Right lobe of liver (tissue), 6 donors: ENCODE data around the gene CSNK1G2. TPM values are rescaled to one million over a fixed set of nuclear protein-coding genes. Genes with fewer than 3 reads are reported as not detected.
"Not testable (repeated sequence)": the region's sequence is repeated elsewhere in the genome, so short reads cannot be mapped to it uniquely, and the experiment has no call there.

Experiments
- ATAC-seq, 4 donors: fragments of 200-7000 bp; cut with Tn5 transposase; one replicate each; pipeline ENCODE4 v1.9.1; 2020; ENCODE audit warnings: mild to moderate bottlenecking in 4 of 4, moderate library complexity in 4 of 4
- DNase-seq, 3 donors: peaks; one replicate each; pipeline ENCODE4 v3.0.0-alpha.2; 2020
- H3K27ac ChIP-seq, 3 donors: fragments of 200-600 bp; one replicate each; pipeline ENCODE4 v1.8.0; 2022
- H3K27me3 ChIP-seq, 2 donors: fragments of 200-600 bp; one replicate each; pipeline ENCODE4 v1.8.0; 2022
- H3K36me3 ChIP-seq, 4 donors: fragments of 200-600 bp; sonication (generic) in 1 of 4; one replicate each; pipeline versions ENCODE4 v1.5.1 to v1.8.0; 2017 to 2022; ENCODE audit warnings: control low read depth in 1 of 4
- H3K4me1 ChIP-seq, 4 donors: fragments of 200-600 bp; sonication (generic) in 1 of 4; one replicate each; pipeline versions ENCODE4 v1.5.1 to v1.8.0; 2017 to 2022; ENCODE audit warnings: control low read depth in 1 of 4
- H3K4me3 ChIP-seq, 3 donors: fragments of 200-600 bp; one replicate each; pipeline ENCODE4 v1.8.0; 2022
- H3K9me3 ChIP-seq, 4 donors: fragments of 200-600 bp; sonication (generic) in 1 of 4; one replicate each; pipeline versions ENCODE4 v1.5.1 to v1.8.0; 2017 to 2022; ENCODE audit warnings: control low read depth in 1 of 4
- CTCF ChIP-seq, 4 donors: fragments of 200-600 bp in 3 of 4; fragments of 450-650 bp in 1 of 4; IDR thresholded peaks; one replicate each; pipeline versions ENCODE4 v1.5.1 to v1.8.0; 2016 to 2022; ENCODE audit warnings: antibody characterized with exemption in 4 of 4, mild to moderate bottlenecking in 2 of 4
- POLR2A ChIP-seq: fragments of 450-650 bp; IDR thresholded peaks from one replicate; pipeline ENCODE4 v1.6.1; 2017; ENCODE audit warnings: antibody characterized with exemption, mild to moderate bottlenecking
- WGBS: methylation state at CpG from one replicate; pipeline ENCODE4 v1.1.6; 2018; ENCODE audit warnings: low coverage, low lambda C conversion rate; ENCODE audit not compliant: insufficient coverage; ENCODE audit errors: missing lambda C conversion rate; 5-methylcytosine and 5-hydroxymethylcytosine counted together
- intact Hi-C, 2 donors: fragments of 100-400 bp; cut with DNase I; formaldehyde crosslinking; loops; one replicate each; pipeline versions ENCODE4 v1.11.2 to v1.14.1; 2022
- total RNA-seq, 6 experiments: library from RNA; depleted of rRNA in 2 of 6; stranded (reverse); fragments of >200 nt in 2 of 6; fragmentation: NEBNext Ultra II Directional in 3 of 6; extraction: Animal tissue kit (Norgen Biotek cat#: 25700) in 3 of 6; gene quantifications; one replicate each; pipeline versions ENCODE4 v1.1.0 to v1.2.4, GENCODE V29; 2016 to 2023
- donor health status: DM: no; HTN: yes; CAD: no.
- donor health status: DM: no; HTN: no; CAD: no.
- donor health status: DM: no; HTN: no; CAD: no.
- donor health status: DM: no; HTN: yes; CAD: no.
- donor health status: DM: no; HTN: yes; CAD: no.

Gene CSNK1G2
- total RNA-seq, 6 experiments from 2014 or later = 14.4 to 35.2 (median 22.6) TPM

- intact Hi-C loops = no loop called here
- TF ChIP-seq POLR2A = no peak
- TF ChIP-seq CTCF (IDR thresholded peaks at IDR 0.05) = no peak
- ATAC-seq (peak in 3 of 4 donors; percentile 4 to 15 (median 7)), DNase-seq (peak in 2 of 3 donors; percentile 49 to 54)
- no peak overlapping the region for H3K27ac ChIP-seq
- H3K4me3 ChIP-seq = no peak overlapping the region
- H3K27me3 ChIP-seq = no peaks in the 10 kb centered on the region
- H3K36me3 ChIP-seq = peaks cover 0 to 47% (median 21%) of the 10 kb centered on the region in 4 donors
- 90% methylated on average over 10 of the region's 42 CpGs for WGBS
- no peaks in the 10 kb centered on the region for H3K9me3 ChIP-seq
- no peaks in the 10 kb centered on the region for H3K4me1 ChIP-seq
Measured at GRCh38 chr19:1987197-1988187, 46.5 kb downstream of the CSNK1G2 start.

- not testable (repeated sequence) for DNase-seq
Measured at GRCh38 chr19:1988464-1988863, 47.5 kb downstream of the CSNK1G2 start.

GRCh38 chr19:1989513-1990229, 48.7 kb downstream of the CSNK1G2 start:
- Histone ChIP-seq H3K27ac (no peak overlapping the region), H3K9me3 (no peaks in the 10 kb centered on the region), H3K36me3 (peaks cover 0 to 47% (median 20%) of the 10 kb centered on the region in 4 donors), H3K27me3 (no peaks in the 10 kb centered on the region), H3K4me1 (no peaks in the 10 kb centered on the region), H3K4me3 (no peak overlapping the region)
- no CpG with 5 or more reads among the region's 40 CpGs for WGBS
- DNase-seq (peak in 1 of 3 donors; percentile 51), ATAC-seq (no peak)
- TF ChIP-seq POLR2A (no peak), CTCF (IDR thresholded peaks at IDR 0.05) (no peak)
- intact Hi-C loops = no loop called here

More at GRCh38 chr19:1988464-1988863, 47.5 kb downstream of the CSNK1G2 start:
- H3K4me1 ChIP-seq, H3K27me3 ChIP-seq, intact Hi-C loops, H3K27ac ChIP-seq, H3K4me3 ChIP-seq, ATAC-seq, H3K9me3 ChIP-seq: not testable (repeated sequence)
- H3K36me3 ChIP-seq = peaks cover 0 to 47% (median 20%) of the 10 kb centered on the region in 4 donors
- 63% methylated on average over 2 of the region's 10 CpGs for WGBS

GRCh38 chr19:1990230-1991017, 49.5 kb downstream of the CSNK1G2 start:
- intact Hi-C loops = no loop called here
- H3K4me1 ChIP-seq = no peaks in the 10 kb centered on the region
- no peak overlapping the region for H3K4me3 ChIP-seq
- H3K36me3 ChIP-seq = peaks cover 0 to 41% (median 20%) of the 10 kb centered on the region in 4 donors
- no peaks in the 10 kb centered on the region for H3K27me3 ChIP-seq
- H3K27ac ChIP-seq = no peak overlapping the region
- DNase-seq (no peak), ATAC-seq (no peak)
- no peak for TF ChIP-seq POLR2A
- TF ChIP-seq CTCF (IDR thresholded peaks at IDR 0.05) = no peak
- 89% methylated on average over 4 of the region's 34 CpGs for WGBS
- H3K9me3 ChIP-seq = no peaks in the 10 kb centered on the region
